HG02840 (cell line): ENCODE data around the gene LRTM2.

Experiments
- ATAC-seq: cut with Tn5 transposase; IDR thresholded peaks from one replicate; pipeline ENCODE4 v1.9.1; 2021; ENCODE audit warnings: mild to moderate bottlenecking, moderate library complexity, moderate number of reproducible peaks; ENCODE audit not compliant: unreplicated experiment, low FRiP score

Gene LRTM2

GRCh38 chr12:1820191-1820895 lies at the start of gene LRTM2:
Gene LRTM2, plus strand, starts transcription at chr12:1820565. Its CDS starts 7,584 bp downstream, at chr12:1828149.
- ATAC-seq, result no peak

- ATAC-seq, result no peak
Observed at GRCh38 chr12:1773937-1774655, 46.3 kb upstream of the LRTM2 start.

GRCh38 chr12:1776170-1776921 lies 44.0 kb upstream of the LRTM2 start:
- no peak for ATAC-seq

GRCh38 chr12:1777798-1778197 lies 42.6 kb upstream of the LRTM2 start:
- ATAC-seq, result no peak

- no peak for ATAC-seq
Observed at GRCh38 chr12:1778911-1779310, 41.5 kb upstream of the LRTM2 start.

GRCh38 chr12:1779783-1780182 lies 40.6 kb upstream of the LRTM2 start:
- ATAC-seq, result no peak

- no peak for ATAC-seq
Observed at GRCh38 chr12:1781772-1782171, 38.6 kb upstream of the LRTM2 start.

- no peak for ATAC-seq
Observed at GRCh38 chr12:1782215-1782614, 38.1 kb upstream of the LRTM2 start.

GRCh38 chr12:1787714-1788113 lies 32.7 kb upstream of the LRTM2 start:
- ATAC-seq, result no peak

GRCh38 chr12:1790444-1790843 lies 29.9 kb upstream of the LRTM2 start:
- ATAC-seq, result no peak

- no peak for ATAC-seq
Observed at GRCh38 chr12:1791104-1791841, 29.1 kb upstream of the LRTM2 start.

GRCh38 chr12:1792406-1792805 lies 28.0 kb upstream of the LRTM2 start:
- ATAC-seq, result no peak

GRCh38 chr12:1793426-1794210 lies 26.7 kb upstream of the LRTM2 start:
- no peak for ATAC-seq

GRCh38 chr12:1794440-1795090 lies 25.8 kb upstream of the LRTM2 start:
- no peak for ATAC-seq

- ATAC-seq, result no peak
Observed at GRCh38 chr12:1795221-1795784, 25.1 kb upstream of the LRTM2 start.

- ATAC-seq, result peak; percentile 90
Observed at GRCh38 chr12:1795785-1796514, 24.4 kb upstream of the LRTM2 start.

- peak; percentile 22 for ATAC-seq
Observed at GRCh38 chr12:1796515-1797010, 23.8 kb upstream of the LRTM2 start.
